DND-41 (cell line): ENCODE data around the gene GPR132.

Source experiments
- ATAC-seq: fragments of 200-7000 bp; cut with Tn5 transposase; 3 replicates; pipeline ENCODE4 v1.9.1; 2021; ENCODE audit warnings: low read depth; ENCODE audit not compliant: insufficient read depth
- DNase-seq: peaks from one replicate; pipeline ENCODE4 v3.0.0-alpha.2; 2020
- H2AFZ ChIP-seq: 2 replicates; pipeline ENCODE4 v1.6.0; 2012; ENCODE audit warnings: low read depth, low read length
- H3K27ac ChIP-seq: 2 replicates; pipeline ENCODE4 v1.5.1; 2012; ENCODE audit warnings: low read length, inconsistent platforms
- H3K27me3 ChIP-seq: fragments of 200-600 bp; sonication (generic); 2 replicates; pipeline ENCODE4 v1.6.0; 2012; ENCODE audit warnings: low read length, mild to moderate bottlenecking, inconsistent platforms; ENCODE audit not compliant: insufficient read depth, poor library complexity
- H3K36me3 ChIP-seq: 2 replicates; pipeline ENCODE4 v1.5.1; 2012; ENCODE audit warnings: low read length, inconsistent platforms; ENCODE audit not compliant: insufficient read depth
- H3K4me1 ChIP-seq: 2 replicates; pipeline ENCODE4 v1.5.1; 2012; ENCODE audit warnings: mild to moderate bottlenecking, low read length; ENCODE audit not compliant: insufficient read depth
- H3K4me2 ChIP-seq: 2 replicates; pipeline ENCODE4 v1.6.0; 2012; ENCODE audit warnings: mild to moderate bottlenecking, moderate library complexity, low read length, inconsistent platforms; ENCODE audit not compliant: insufficient read depth
- H3K4me3 ChIP-seq, 2 experiments: fragments of 200-600 bp in 1 of 2; shearing (Covaris generic) in 1 of 2; 2 replicates each; pipeline ENCODE4 v1.5.1; 2012 to 2016; ENCODE audit warnings: inconsistent platforms in 2 of 2, low read length in 2 of 2, mild to moderate bottlenecking in 2 of 2, low read depth in 1 of 2, moderate library complexity in 1 of 2
- H3K79me2 ChIP-seq: 2 replicates; pipeline ENCODE4 v1.6.0; 2012; ENCODE audit warnings: low read length, inconsistent platforms; ENCODE audit not compliant: insufficient read depth
- H3K9ac ChIP-seq: 2 replicates; pipeline ENCODE4 v1.6.0; 2012; ENCODE audit warnings: low read depth, mild to moderate bottlenecking, inconsistent platforms, low read length, moderate library complexity
- H3K9me3 ChIP-seq: 2 replicates; pipeline ENCODE4 v1.5.1; 2012; ENCODE audit warnings: low read length, moderate library complexity, mild to moderate bottlenecking, inconsistent platforms; ENCODE audit not compliant: insufficient read depth, severe bottlenecking
- H4K20me1 ChIP-seq: 2 replicates; pipeline ENCODE4 v1.6.0; 2012; ENCODE audit warnings: low read length; ENCODE audit not compliant: insufficient read depth
- CTCF ChIP-seq: IDR thresholded peaks from 2 replicates; pipeline ENCODE4 v1.5.1; 2012; ENCODE audit warnings: borderline replicate concordance, low read length, moderate library complexity, mild to moderate bottlenecking; ENCODE audit not compliant: poor library complexity, severe bottlenecking; ENCODE audit errors: extremely low read depth
- EZH2 ChIP-seq: IDR thresholded peaks from 3 replicates; pipeline ENCODE4 v1.6.1; 2012; ENCODE audit warnings: borderline replicate concordance, low read depth, mild to moderate bottlenecking, moderate library complexity, low read length, inconsistent platforms; ENCODE audit not compliant: severe bottlenecking

GPR132 gene

DNA sequence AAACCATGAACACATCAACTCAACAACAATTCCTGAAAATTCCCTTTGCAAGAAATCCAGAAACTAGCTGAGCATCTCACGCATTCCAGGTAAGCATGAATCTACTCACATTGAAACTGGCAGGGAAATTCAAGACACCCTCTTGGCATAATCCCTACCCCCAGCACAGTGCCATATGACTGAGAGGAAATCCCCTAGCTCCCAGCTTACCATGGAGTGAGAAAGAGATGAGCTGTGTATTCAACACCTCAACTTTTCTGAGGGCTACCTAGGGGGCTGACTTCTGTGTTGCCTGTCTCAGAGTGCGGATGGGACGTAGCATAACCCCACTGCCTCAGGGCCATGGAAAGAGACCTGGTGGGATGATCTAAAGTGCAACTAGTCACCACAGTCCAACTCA lies 37.7 kb upstream of the GPR132 start:
- no peak overlapping the region for H2AFZ ChIP-seq
- no peak overlapping the region for H3K9ac ChIP-seq
- no peak overlapping the region for H3K27ac ChIP-seq
- no peaks in the 10 kb centered on the region for H3K36me3 ChIP-seq
- DNase-seq (no peak), ATAC-seq (no peak)
- no peaks in the 10 kb centered on the region for H3K79me2 ChIP-seq
- H3K9me3 ChIP-seq, result peaks cover 8% of the 10 kb centered on the region
- no peak overlapping the region for H3K4me2 ChIP-seq
- TF ChIP-seq EZH2 (no peak), CTCF (no peak)
- H3K4me1 ChIP-seq, result no peaks in the 10 kb centered on the region
- no peak overlapping the region for H3K4me3 ChIP-seq
- H4K20me1 ChIP-seq, result no peaks in the 10 kb centered on the region
- peaks cover 10% of the 10 kb centered on the region for H3K27me3 ChIP-seq

GRCh38 chr14:105102361-105102870 lies 37.2 kb upstream of the GPR132 start:
- H3K4me2 ChIP-seq, result no peak overlapping the region
- no peak for ATAC-seq
- H4K20me1 ChIP-seq, result no peaks in the 10 kb centered on the region
- H3K9me3 ChIP-seq, result peaks cover 8% of the 10 kb centered on the region
- H3K9ac ChIP-seq, result no peak overlapping the region
- no peak overlapping the region for H2AFZ ChIP-seq
- TF ChIP-seq CTCF (no peak), EZH2 (no peak)
- H3K4me3 ChIP-seq, result no peak overlapping the region
- no peak for DNase-seq
- H3K36me3 ChIP-seq, result no peaks in the 10 kb centered on the region
- peaks cover 10% of the 10 kb centered on the region for H3K27me3 ChIP-seq
- H3K27ac ChIP-seq, result no peak overlapping the region
- no peaks in the 10 kb centered on the region for H3K79me2 ChIP-seq
- no peaks in the 10 kb centered on the region for H3K4me1 ChIP-seq

- no peak for ATAC-seq
- Histone ChIP-seq H3K9me3 (peaks cover 8% of the 10 kb centered on the region), H3K4me1 (no peaks in the 10 kb centered on the region), H4K20me1 (no peaks in the 10 kb centered on the region), H3K4me3 (no peak overlapping the region), H3K27me3 (peaks cover 3% of the 10 kb centered on the region), H2AFZ (no peak overlapping the region), H3K9ac (no peak overlapping the region), H3K36me3 (no peaks in the 10 kb centered on the region), H3K4me2 (no peak overlapping the region), H3K79me2 (no peaks in the 10 kb centered on the region), H3K27ac (no peak overlapping the region)
- DNase-seq, result no peak
- TF ChIP-seq CTCF (no peak), EZH2 (no peak)
Measured at GRCh38 chr14:105100910-105101309, 35.7 kb upstream of the GPR132 start.

DNA sequence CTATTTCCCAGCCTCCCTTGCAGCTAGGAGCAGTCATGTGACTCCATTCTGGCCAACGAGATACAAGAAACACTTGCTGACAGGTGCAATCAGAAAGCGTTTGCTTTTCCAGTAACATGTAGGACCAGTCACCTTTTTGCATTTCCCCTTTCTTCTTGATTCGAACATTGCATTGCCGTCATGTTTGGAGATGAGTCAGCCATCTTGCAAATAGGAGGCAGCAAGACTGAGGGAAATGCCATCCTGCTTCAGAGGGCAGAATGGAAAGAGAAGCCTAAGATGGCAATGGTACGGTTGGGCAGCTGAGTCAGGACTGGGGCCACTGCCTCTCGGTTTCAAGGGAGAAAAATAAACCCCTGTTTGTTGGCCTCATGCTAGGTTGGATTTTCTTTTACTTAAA lies 34.5 kb upstream of the GPR132 start:
- peaks cover 8% of the 10 kb centered on the region for H3K9me3 ChIP-seq
- no peak overlapping the region for H3K27ac ChIP-seq
- H3K36me3 ChIP-seq, result no peaks in the 10 kb centered on the region
- H3K4me3 ChIP-seq, result no peak overlapping the region
- H3K9ac ChIP-seq, result no peak overlapping the region
- no peak for DNase-seq
- H3K4me1 ChIP-seq, result peaks cover 5% of the 10 kb centered on the region
- H4K20me1 ChIP-seq, result no peaks in the 10 kb centered on the region; the same call in 1 of the 2 replicates
- H3K79me2 ChIP-seq, result no peaks in the 10 kb centered on the region
- peaks cover 3% of the 10 kb centered on the region for H3K27me3 ChIP-seq
- TF ChIP-seq EZH2 (no peak), CTCF (no peak)
- no peak for ATAC-seq
- no peak overlapping the region for H3K4me2 ChIP-seq
- H2AFZ ChIP-seq, result no peak overlapping the region
